ENCODE results near the gene ARHGEF11.

ARHGEF11 gene

GRCh38 chr1:157044326-157044725 is 1.2 kb downstream of the ARHGEF11 start:
- no peak for DNase-seq

DNA sequence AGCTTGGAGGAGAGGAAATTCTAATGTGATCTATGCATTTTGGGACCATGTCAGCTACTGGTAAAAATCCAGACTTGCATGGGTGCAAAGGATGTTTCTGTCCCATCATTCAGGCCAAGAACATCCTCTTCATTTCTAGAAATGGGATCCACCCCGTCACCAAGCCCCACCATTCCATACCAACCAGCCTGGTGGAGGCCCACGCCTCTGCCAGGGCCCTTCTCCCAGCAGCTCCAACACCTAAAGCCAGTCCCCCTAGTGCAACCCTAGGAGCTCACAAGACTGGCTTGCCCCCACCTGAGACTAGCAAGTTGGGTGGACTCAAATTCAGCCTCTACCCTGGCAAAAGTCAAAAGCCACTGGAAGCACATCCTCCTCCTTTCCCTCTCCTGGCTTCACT is 1.9 kb downstream of the ARHGEF11 start:
- no peak for DNase-seq

DNA sequence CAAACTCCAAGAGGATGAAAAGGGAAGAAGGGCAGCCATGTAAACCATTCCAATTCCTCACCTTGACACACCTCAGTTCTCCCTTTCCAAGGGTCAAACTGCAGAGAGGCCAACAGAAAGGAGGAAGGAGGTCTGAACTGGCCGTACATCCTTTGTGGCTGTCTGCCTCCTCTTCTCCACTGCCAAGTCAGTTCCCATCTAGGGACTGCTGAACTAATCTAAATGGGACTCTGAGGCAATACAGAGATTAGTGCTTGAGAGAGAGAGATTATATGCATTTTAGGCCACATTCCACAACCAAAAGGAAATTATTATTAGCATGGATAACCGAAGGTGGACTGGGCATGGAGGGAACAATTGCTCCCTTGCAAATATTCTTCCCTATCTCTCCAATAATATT is 2.7 kb downstream of the ARHGEF11 start:
- DNase-seq = no peak

DNA sequence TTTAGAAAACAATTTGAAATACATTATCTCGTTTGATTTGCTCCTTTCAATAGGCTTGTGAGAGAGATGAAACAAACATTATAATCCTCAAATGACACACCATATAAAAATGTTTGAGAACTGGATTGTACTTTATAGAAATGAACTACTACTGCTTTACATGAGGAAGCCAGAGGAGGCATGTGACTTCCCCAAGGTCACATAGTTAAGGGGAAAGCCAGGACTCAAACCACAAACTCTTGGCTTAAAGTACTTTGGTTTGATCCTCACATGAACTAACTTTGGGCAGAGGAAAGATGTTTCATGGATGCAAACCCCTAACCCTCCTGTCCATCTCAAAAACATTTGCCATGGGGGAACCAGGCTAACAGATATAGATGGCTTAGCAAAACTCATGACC is 4.7 kb downstream of the ARHGEF11 start:
- DNase-seq = no peak

DNA sequence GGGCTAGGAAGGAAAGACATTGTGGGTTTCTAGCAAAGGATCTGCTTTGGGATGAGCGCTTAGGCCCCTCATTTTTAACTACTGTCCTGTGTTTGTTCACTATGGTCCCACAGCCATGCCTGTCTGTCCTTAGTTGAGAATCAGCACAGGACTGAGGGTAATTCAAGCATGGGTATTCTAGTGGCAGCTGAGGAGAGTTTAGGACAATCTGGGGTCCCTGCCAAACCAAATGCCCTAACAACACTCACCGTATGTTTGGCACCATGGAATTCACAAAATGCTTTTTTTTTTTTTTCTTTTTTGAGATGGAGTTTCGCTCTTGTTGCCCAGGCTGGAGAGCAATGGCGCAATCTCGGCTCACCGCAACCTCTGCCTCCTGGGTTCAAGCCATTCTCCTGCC is 10.4 kb downstream of the ARHGEF11 start:
- no peak for DNase-seq

DNA sequence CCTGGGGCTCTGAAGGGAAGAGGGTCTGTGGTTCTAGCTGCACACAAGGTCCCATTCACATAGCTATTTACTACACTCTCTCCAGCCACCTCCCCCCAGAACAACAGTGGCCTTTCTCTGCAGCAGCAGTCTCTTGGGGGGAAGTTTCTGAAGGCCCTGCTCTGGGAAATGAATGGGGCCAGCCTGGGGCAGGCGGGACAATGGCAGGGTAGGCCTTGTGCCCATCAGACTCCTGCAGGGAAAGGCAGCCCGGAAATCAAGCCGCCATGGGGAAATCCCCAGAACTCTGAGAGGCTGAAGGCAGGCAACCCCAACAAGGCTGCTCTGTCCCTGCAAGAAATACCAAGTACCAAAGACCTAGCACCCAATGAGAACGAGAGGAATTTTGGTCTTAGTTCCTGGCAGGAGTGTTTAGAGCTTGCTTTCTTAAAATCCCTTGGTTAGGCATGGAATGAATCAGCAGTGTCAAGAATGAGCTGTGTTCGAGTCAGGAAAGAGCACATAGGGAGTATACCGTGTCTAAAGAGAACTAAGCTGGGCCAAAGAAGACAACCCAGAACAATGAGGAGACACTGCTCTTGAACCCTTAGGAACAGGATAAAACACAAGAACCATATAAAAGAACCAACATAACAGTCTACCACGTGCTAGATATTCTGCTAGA is 11.3 kb downstream of the ARHGEF11 start:
- DNase-seq = no peak

DNA sequence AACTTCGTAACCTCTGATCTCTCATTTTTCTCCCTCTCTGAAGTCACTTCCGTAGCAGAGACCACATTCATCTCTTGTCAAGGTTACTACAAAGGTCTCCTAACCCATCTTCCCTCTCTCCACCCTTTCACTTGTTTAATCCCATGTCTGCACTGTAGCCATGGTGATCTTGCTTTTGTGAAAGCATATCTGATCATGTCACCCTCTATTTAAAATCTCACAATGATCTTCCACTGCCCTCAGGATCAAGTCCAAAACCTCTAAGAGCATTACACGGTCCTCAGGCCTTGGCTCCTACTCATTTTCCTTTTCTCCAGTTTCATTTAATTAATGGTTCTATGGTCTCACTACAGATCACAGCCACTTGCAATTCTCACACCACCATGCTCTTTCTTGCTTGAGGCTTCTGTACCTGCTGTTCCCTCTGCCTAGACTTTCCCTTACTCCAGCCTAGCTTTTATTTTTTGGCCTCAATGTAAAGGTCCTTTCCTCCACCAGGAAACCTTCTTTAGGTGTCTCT is 12.1 kb downstream of the ARHGEF11 start:
- DNase-seq = no peak

- no peak for DNase-seq
Observed at GRCh38 chr1:157032303-157032702, 13.2 kb downstream of the ARHGEF11 start.

DNA sequence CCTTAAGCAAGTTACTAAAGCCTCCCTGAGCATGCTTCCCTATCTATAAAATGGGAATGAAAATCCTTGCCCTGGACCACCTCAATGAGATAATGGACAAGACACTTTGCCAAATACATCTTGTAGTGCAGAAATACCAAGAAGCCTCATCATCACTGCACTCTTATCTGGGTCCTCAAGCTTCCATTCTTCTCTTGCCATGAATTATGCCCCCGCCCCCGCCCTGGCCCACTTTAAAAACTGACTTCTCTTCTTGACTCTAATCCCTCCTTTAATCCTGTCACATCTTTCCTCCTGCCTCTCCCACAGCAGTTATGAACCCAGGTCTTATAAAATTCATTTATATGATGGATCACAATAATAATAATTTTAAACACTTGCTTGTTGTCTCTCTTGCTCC is 14.8 kb downstream of the ARHGEF11 start:
- no peak for DNase-seq

- DNase-seq = no peak
Observed at GRCh38 chr1:157028674-157029073, 16.9 kb downstream of the ARHGEF11 start.

DNA sequence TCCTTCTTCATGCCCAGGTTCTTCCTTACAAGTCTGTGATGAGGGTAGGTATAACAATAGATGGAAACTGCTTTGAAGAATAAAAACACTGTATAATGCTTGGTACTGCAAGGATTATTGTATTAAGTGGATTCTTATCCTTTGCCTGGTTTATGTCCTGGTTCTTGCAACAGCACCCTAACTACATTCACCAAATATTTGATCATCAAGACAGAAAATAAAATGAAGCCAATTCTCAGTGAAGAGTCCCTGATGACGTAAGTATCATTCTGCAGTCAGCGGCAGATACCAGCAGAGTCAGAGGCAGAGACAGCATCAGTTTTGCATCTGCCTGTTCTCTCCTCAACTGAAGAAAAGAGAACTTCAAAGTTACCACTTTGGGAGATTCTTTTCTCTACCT is 19.7 kb downstream of the ARHGEF11 start:
- DNase-seq = no peak

- no peak for DNase-seq
Observed at GRCh38 chr1:157025385-157025784, 20.2 kb downstream of the ARHGEF11 start.

DNA sequence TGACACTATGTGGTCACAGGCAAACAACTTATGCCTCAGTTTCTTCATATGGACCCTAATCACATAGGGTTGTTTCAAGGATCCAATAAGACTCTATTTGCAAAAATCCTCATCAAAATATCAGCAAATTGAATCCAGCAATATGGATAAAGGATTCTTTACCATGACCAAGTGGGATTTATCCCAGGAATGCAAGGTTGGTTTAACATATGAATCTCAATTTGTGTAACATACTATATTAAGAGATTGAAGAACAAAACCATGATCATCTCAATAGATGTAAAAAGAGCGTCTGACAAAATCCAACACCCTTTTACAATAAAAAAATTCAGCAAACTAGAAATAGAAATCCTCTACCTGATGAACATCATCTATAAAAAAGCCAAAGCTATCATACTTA is 23.9 kb downstream of the ARHGEF11 start:
- no peak for DNase-seq

GRCh38 chr1:157019457-157019856 is 26.1 kb downstream of the ARHGEF11 start:
- no peak for DNase-seq

GRCh38 chr1:157011845-157012244 is 33.7 kb downstream of the ARHGEF11 start:
- no peak for DNase-seq

GRCh38 chr1:157008502-157008901 is 37.0 kb downstream of the ARHGEF11 start:
- no peak for DNase-seq

GRCh38 chr1:157007306-157007705 is 38.2 kb downstream of the ARHGEF11 start:
- DNase-seq = no peak

DNA sequence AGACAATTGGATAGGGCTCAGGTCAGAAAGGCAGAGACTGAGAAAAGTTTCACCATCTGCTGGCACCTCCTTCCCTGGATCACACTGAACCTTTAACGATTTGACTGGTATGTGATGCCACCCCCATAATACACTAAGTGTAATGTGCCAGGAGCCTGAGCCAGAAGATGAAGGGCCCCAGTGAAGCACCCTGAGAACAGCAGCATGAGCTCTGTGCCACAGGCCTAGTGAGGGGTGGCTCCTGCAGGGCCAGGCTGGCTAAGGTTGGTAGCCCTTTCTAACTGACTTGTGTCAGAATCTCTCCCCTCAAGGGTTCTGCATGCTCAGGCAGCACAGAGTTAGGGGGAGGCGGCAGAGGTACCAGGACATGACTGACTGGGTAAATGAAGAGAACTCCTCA is 38.9 kb downstream of the ARHGEF11 start:
- DNase-seq = no peak

- no peak for DNase-seq
Observed at GRCh38 chr1:157005965-157006364, 39.6 kb downstream of the ARHGEF11 start.

GRCh38 chr1:157004806-157005205 is 40.7 kb downstream of the ARHGEF11 start:
- no peak for DNase-seq

GRCh38 chr1:157004327-157004726 is 41.2 kb downstream of the ARHGEF11 start:
- DNase-seq = no peak

- no peak for DNase-seq
Observed at GRCh38 chr1:157001304-157001703, 44.2 kb downstream of the ARHGEF11 start.

DNA sequence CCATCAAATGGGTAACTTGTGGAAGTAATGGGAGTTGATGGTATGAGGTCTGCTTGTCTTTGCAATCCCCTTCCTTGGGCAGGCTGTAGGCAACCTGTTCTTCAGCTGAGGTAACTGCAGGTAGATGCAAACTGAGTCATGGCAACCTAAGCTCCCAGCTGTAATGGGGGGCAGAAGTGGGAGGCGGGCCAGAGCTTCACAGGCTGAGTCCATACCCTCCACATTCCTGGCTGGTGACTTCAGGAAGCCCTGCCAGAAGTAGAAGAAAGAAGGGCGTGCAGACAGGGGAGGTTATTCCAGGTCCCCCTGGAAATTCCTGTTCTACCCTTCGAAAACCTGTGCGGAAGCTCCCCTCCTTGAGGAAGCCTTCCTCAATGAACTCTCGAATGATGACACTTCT is 44.9 kb downstream of the ARHGEF11 start:
- no peak for DNase-seq

DNA sequence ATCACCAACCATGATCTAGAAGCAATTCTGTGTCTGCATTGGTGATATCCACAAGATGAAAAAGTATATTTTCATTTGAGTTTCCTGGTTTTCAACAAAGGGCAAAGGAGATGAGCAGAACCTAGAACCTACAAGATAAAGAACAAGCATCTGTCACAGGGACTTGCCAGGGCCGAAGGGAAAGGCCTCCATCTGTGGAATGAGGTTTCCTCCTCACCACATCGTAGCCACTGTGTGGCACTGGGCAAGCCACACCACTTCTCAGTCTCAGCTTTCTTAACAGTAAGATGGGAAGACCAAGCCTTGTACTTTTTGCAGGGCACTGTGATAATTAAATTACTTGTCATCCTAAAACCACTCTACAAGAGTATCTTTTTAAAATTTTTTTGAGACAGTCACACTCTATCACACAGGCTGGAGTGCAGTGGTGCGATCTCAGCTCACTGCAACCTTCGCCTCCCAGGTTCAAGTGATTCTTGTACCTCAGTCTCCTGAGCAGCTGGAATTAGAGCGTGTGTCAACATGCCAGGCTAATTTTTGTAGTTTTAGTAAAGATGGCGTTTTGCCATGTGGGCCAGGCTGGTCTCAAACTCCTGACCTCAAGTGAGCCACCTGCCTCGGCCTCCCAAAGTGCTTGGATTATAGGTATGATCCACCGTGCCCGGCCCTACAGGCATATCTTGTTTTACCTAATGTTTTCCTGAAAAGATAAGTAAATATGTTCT is 45.8 kb downstream of the ARHGEF11 start:
- DNase-seq = no peak
